Right ventricle myocardium inferior (tissue), 1 donor: ENCODE results near the gene PTCD1. TPM values are rescaled to one million over a fixed set of nuclear protein-coding genes. Genes with fewer than 3 reads are reported as not detected.
A peak's percentile ranks its signal among the peaks of the same experiment; 100 is the strongest.
"Not testable (repeated sequence)": the region's sequence is repeated elsewhere in the genome, so short reads cannot be mapped to it uniquely, and the experiment has no call there.

Experiments
- ATAC-seq: fragments of 200-7000 bp; cut with Tn5 transposase; one replicate; pipeline ENCODE4 v1.9.1; 2020; ENCODE audit warnings: mild to moderate bottlenecking, moderate library complexity
- DNase-seq: peaks from one replicate; pipeline ENCODE4 v3.0.0; 2021; ENCODE audit errors: missing footprints
- intact Hi-C: fragments of 100-400 bp; cut with DNase I; formaldehyde crosslinking; loops from one replicate; pipeline ENCODE4 v1.11.0; 2022
- total RNA-seq: library from RNA; stranded (reverse); fragmentation: NEBNext Ultra II Directional; extraction: Animal tissue kit (Norgen Biotek cat#: 25700); gene quantifications from one replicate; pipeline ENCODE4 v1.2.1, GENCODE V29; 2021
- donor health status: DM: no; HTN: yes; CAD: no; lungs with severe emphysema.

Gene PTCD1
- total RNA-seq, 1 donor from 2014 or later, result 3.6 TPM

GRCh38 chr7:99395616-99396327, 42.8 kb downstream of the PTCD1 start:
- DNase-seq (no peak), ATAC-seq (no peak)
- intact Hi-C loops, result no loop called here

GRCh38 chr7:99394188-99394502, 44.5 kb downstream of the PTCD1 start:
- intact Hi-C loops, result no loop called here
- DNase-seq (no peak), ATAC-seq (no peak)

- intact Hi-C loops, result no loop called here
- peak; percentile 82 for DNase-seq
- peak; percentile 58 for ATAC-seq
These were observed 45.0 kb downstream of the PTCD1 start for GRCh38 chr7:99393355-99394187.

- intact Hi-C loops, result no loop called here
- DNase-seq, result peak; percentile 90
- ATAC-seq, result peak; percentile 87
These were observed 45.8 kb downstream of the PTCD1 start for GRCh38 chr7:99392659-99393354.

GRCh38 chr7:99392046-99392445, 46.6 kb downstream of the PTCD1 start:
- ATAC-seq, result no peak
- intact Hi-C loops, result no loop called here
- no peak for DNase-seq

- intact Hi-C loops, result no loop called here
- ATAC-seq (no peak), DNase-seq (no peak)
These were observed 47.5 kb downstream of the PTCD1 start for GRCh38 chr7:99390941-99391602.

GRCh38 chr7:99389772-99390171, 48.8 kb downstream of the PTCD1 start:
- ATAC-seq (no peak), DNase-seq (no peak)
- intact Hi-C loops, result no loop called here

- intact Hi-C loops, result no loop called here
These were observed 50.7 kb downstream of the PTCD1 start for GRCh38 chr7:99387912-99388311.

GRCh38 chr7:99387239-99387635, 51.4 kb downstream of the PTCD1 start:
- intact Hi-C loops, ATAC-seq, DNase-seq: not testable (repeated sequence)

More at GRCh38 chr7:99387912-99388311, 50.7 kb downstream of the PTCD1 start:
- DNase-seq (peak; percentile 58), ATAC-seq (no peak)

- ATAC-seq (no peak), DNase-seq (no peak)
- intact Hi-C loops, result no loop called here
These were observed 51.9 kb downstream of the PTCD1 start for GRCh38 chr7:99386584-99387238.

- no peak for ATAC-seq
- no peak for DNase-seq
- intact Hi-C loops, result no loop called here
These were observed 53.0 kb downstream of the PTCD1 start for GRCh38 chr7:99385564-99385963.

- peak; percentile 32 for DNase-seq
- ATAC-seq, result no peak
- intact Hi-C loops, result no loop called here
These were observed 54.1 kb downstream of the PTCD1 start for GRCh38 chr7:99384523-99384922.

- no peak for ATAC-seq
- intact Hi-C loops, result no loop called here
- DNase-seq, result peak; percentile 16
These were observed 54.7 kb downstream of the PTCD1 start for GRCh38 chr7:99383791-99384370.

GRCh38 chr7:99383203-99383602, 55.4 kb downstream of the PTCD1 start:
- DNase-seq (no peak), ATAC-seq (no peak)
- intact Hi-C loops, result no loop called here

GRCh38 chr7:99381664-99382075, 56.9 kb downstream of the PTCD1 start:
- DNase-seq (peak; percentile 60), ATAC-seq (no peak)
- intact Hi-C loops, result no loop called here

- ATAC-seq (peak; percentile 17), DNase-seq (peak; percentile 73)
These were observed 57.6 kb downstream of the PTCD1 start for GRCh38 chr7:99380823-99381663.

GRCh38 chr7:99380032-99380822, 58.4 kb downstream of the PTCD1 start:
- DNase-seq (peak; percentile 73), ATAC-seq (peak; percentile 44)
- intact Hi-C loops, result no loop called here

More at GRCh38 chr7:99380823-99381663, 57.6 kb downstream of the PTCD1 start:
- intact Hi-C loops, result no loop called here
